HG02642 (cell line): Measurements from ENCODE around the gene ZNF691.
A peak's percentile ranks its signal among the peaks of the same experiment; 100 is the strongest.

Source experiments
- ATAC-seq: cut with Tn5 transposase; IDR thresholded peaks from one replicate; pipeline ENCODE4 v1.9.1; 2021; ENCODE audit warnings: mild to moderate bottlenecking; ENCODE audit not compliant: unreplicated experiment, poor library complexity

Gene ZNF691

DNA sequence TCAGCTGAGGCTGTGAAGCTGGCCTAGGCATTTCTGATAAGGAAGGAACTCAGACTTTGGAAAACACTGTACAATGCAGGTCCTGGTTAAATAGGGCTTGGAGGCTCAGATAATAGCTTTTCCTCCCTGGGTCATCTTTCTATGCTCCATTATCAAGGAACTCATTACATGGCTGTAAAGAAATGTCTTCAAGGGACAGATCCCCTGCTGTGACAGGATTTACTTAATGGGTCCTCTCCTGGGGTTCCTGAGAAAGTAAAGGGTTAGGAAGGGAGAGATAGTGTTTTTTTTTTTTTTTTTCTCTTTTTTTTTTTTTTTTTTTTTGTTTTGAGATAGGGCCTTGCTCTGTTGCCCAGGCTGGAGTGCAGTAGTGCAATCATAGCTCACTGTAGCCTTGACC is 15.1 kb upstream of the ZNF691 start:
- no peak for ATAC-seq

DNA sequence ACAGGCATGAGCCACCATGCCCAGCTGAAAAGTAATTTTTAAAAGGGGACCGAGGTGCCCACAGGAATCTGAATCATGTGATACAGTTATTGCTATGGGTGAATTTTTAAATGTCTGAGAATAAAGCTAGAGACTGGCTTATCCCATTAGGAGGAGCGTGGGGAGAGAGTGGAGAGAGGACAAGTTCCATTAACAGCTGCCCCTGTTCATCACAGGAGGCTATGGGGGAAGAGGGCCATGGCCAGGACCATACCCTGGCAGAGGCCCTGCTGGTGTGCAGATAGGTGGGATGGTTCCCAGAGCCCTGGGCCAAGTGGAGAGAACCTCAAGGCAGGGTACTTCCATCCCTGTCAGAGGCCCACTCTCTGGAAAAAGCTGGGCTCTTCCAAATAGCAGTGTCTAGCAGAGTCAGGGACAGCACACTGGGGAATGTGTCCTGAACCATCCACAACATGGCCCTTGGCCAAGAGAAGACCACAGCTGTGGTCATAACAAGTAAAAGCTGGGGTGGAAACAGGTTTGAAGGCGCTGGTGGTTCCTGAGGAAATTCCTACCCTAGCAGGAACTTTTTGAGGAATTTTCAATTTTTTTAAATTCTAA is 13.7 kb upstream of the ZNF691 start:
- no peak for ATAC-seq

DNA sequence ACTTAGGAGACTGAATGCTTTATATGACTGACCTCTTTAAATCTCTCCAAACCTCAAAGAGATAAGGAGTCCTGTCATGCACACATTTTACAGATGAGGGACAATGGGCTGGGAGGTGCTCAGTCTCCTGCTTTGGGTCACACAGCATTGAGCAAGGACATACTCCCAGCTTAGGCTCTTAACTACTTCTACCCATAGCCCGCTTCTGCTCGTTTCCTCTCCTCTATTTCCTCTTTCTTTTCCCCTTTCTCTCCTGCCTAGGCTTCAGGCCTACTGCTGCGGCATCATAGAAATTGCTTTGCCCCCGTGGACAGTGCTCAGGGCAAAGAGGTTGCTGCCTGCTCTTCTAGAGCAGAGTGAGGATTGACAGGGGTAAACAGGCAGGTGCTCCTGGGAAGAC is 12.4 kb upstream of the ZNF691 start:
- no peak for ATAC-seq

- ATAC-seq: no peak
Observed at GRCh38 chr1:42834803-42835202, 11.6 kb upstream of the ZNF691 start.

DNA sequence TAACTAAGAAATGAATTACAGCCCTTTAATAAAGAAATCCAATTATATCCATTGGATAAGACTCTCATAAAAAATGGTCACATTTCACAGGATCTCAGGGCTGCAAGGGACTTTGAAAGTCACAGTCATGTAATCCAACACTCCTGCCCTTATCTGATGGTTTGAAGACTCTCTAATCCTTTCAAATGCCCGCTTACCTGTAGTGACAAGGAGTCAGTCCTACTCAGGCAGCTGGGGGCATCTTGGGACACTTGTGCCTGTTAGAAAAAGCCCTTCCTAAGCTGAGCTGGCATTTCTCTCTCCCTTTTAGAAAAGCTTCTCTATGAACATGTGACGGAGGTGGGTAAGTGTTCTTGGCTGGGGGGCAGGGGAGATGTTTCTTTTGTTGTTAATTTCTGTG is 11.0 kb upstream of the ZNF691 start:
- no peak for ATAC-seq

- ATAC-seq: no peak
Observed at GRCh38 chr1:42837709-42838108, 8.7 kb upstream of the ZNF691 start.

- no peak for ATAC-seq
Observed at GRCh38 chr1:42838482-42839190, 7.8 kb upstream of the ZNF691 start.

- no peak for ATAC-seq
Observed at GRCh38 chr1:42841010-42841409, 5.4 kb upstream of the ZNF691 start.

- ATAC-seq: no peak
Observed at GRCh38 chr1:42841440-42842147, 4.8 kb upstream of the ZNF691 start.

DNA sequence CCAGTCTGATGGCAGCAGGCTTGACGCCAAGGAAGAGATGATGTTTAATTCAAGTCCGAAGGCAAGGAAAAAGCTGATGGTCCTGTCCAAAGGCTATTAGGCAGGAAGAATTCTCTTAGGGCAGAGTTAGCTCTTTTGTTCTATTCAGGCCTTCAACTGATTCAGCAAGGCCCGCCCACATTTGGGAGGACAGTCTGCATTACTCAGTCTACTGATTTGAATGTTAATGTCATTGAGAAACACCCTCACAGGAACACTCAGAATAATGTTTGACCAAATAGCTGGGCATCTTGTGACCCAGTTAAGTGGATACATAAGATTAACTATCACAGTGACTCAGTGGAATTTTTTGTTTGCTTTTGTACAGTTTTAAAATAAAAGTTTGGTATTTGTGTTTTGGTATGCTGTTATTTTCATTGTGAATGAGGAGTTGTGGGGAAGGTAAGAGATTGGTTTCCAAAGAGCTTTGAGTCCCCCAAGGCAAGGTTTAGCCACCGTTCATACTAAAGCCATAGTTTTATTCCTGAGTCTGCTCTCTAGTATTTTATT is 1.7 kb upstream of the ZNF691 start:
- ATAC-seq: no peak

- ATAC-seq: no peak
Observed at GRCh38 chr1:42845193-42845592, 1.2 kb upstream of the ZNF691 start.

DNA sequence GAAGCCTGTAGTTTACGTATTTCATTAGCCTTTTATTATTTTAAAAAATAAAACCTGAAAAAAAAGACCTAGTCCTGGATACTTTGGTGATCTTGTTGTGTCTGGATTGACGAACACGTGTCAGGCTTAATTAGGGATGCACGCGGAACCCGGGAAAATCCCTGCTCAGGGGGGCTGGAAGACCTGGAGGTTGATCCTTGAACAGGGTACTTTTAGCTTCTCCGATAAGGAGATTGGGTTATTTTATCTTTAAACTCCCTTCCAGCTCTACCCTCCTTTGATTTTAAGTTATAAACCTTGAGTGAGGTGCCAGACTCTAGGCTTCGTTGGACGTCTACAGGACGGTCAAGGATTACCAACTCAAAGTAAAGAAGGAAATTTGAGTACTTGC is 552 bp upstream of the ZNF691 start:
- ATAC-seq: peak; percentile 23

DNA sequence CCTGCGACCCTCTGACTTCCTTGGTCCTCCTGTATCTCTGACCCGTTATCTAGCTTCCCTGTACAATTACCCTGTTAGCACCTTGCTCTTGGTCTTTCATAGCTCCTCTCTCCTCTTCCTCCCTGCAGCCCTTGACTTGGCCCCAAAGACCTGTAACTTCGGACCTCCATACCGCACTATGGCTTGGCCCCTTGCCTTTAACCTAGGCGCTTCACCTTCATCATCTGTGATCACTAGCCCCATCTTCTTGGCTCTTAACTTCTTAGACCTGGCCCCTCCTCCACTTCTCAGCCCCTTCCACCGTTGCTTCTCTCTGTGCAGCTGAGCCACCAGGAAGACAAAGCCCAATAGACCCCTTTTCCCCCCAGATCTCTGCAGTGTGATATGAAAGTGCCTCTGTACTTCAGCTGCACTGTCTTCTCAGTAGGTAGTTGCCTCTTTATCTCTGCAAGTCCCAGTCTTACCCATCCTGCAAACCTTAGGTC is 740 bp downstream of the ZNF691 start:
- ATAC-seq: peak; percentile 3

DNA sequence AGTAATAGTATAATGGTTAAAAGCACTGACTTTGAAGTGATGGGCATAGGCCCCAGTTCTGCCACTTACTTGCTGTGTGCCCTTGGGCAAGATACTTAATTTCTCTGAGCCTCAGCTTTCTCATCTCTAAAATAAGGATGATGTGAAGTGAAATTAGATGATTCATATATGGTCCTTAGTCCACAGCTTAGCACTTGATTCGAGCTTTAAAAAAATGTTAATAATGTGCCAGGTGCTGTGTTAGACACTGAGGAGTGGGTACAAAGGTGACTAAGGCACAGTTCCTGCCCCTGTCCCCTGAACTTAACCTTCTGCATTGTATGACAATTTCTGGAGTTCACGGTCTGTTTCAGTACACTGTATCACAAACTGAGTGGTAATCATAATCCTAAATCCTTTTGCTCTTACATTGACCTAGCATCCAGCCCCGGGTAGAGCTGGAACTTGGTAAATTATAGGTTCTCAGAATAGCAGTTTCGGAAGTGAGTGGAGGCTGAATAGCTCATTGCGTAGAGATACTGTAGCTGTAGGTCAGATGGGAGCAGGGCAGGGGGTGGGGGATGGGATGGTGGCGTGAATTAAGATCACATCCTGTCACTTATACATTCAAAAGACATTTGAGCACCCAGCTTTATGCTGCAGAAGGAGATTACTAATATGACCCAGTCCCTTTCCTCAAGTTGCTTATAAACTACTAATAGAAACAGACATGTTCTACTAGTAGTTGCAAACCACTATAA is 1.5 kb downstream of the ZNF691 start:
- ATAC-seq: no peak

GRCh38 chr1:42848823-42849537 is 2.6 kb downstream of the ZNF691 start:
- no peak for ATAC-seq

DNA sequence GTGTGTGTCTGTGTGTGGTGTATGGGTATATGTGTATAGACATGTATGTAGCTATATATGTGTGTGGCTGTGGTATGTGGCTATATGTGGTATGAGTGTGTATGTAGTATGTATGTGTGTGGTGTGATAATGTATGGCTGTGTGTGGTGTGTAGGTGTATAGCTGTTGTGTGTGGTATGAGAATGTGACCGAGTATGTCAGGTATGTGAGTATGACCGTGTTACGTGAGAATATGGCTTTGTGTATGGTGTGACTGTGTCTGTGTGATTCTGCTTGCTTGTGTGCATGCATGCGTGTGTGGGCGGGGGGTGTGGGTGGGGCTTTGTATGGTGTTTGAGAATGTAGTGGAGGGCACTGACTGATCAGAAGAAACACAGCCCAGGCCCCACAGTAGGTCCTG is 3.5 kb downstream of the ZNF691 start:
- ATAC-seq: no peak

DNA sequence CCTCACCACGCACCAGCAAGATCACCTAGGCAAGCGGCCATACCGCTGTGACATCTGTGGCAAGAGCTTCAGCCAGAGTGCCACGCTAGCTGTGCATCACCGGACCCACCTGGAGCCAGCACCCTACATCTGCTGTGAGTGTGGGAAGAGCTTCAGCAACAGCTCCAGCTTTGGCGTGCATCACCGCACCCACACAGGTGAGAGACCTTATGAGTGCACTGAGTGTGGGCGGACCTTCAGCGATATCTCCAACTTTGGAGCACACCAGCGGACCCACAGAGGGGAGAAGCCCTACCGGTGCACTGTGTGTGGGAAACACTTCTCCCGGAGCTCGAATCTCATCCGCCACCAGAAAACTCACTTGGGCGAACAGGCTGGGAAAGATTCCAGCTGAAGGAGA is 5.0 kb downstream of the ZNF691 start:
- ATAC-seq: no peak

GRCh38 chr1:42851960-42852607 is 5.7 kb downstream of the ZNF691 start:
- no peak for ATAC-seq

DNA sequence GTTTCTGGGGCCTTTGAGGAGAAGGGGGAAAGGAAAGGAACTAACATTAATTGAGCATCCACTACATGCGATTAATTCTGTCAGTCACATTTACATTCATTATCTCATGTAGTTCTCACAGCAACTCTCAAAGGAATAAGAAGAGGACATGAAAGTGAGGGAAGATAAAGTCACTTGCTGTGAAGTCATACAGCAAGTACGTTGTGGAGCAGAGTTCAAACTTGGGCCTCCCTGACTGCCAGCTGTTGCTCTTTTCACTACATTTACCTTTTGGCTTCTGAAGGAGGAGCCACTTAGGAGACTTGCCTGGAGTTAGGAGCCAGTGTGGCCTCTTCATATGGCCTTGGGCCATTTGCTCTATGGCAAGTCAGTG is 6.2 kb downstream of the ZNF691 start:
- ATAC-seq: no peak
